C4-2B (cell line): Measurements from ENCODE around the gene CDC14A.

Source experiments
- ZFX ChIP-seq: fragments of 450-650 bp; IDR thresholded peaks from 2 replicates; pipeline ENCODE4 v1.6.1; 2017
- TF ChIP-seq, protein P1 (sequence below): fragments of 450-650 bp; conservative IDR thresholded peaks from 2 replicates; pipeline ENCODE4 v1.5.1; 2017; ENCODE audit warnings: mild to moderate bottlenecking

DNA sequence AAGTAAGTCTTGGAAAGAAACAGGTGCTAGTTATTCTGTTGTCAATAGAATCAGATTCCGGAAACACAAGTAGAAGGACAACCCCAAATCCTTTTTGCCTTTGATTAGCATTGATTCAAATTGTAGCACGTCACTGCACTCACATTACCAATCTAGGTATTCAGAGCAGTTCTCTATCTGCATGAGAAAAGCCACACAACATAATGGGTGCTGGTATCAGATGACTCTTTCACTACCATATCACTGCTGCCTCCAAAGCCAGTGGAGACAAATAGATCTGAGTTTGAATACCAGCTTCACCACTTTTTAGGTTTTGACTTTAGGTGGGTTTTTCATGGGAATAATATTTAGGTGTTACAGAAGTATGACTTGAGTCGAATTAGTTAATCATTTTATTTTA lies 47.4 kb upstream of the CDC14A start:
- TF ChIP-seq, protein P1, sequence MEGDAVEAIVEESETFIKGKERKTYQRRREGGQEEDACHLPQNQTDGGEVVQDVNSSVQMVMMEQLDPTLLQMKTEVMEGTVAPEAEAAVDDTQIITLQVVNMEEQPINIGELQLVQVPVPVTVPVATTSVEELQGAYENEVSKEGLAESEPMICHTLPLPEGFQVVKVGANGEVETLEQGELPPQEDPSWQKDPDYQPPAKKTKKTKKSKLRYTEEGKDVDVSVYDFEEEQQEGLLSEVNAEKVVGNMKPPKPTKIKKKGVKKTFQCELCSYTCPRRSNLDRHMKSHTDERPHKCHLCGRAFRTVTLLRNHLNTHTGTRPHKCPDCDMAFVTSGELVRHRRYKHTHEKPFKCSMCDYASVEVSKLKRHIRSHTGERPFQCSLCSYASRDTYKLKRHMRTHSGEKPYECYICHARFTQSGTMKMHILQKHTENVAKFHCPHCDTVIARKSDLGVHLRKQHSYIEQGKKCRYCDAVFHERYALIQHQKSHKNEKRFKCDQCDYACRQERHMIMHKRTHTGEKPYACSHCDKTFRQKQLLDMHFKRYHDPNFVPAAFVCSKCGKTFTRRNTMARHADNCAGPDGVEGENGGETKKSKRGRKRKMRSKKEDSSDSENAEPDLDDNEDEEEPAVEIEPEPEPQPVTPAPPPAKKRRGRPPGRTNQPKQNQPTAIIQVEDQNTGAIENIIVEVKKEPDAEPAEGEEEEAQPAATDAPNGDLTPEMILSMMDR: no peak
- TF ChIP-seq ZFX: no peak
